Liver (tissue), 3 donors: ENCODE measurements around the gene TRIP13.

Experiments
- CTCF ChIP-seq: fragments of 150-350 bp; IDR thresholded peaks from 2 replicates; pipeline ENCODE4 v1.5.1; 2017; ENCODE audit warnings: improper control_type of control experiment, low read depth, low read length; ENCODE audit not compliant: missing input control
- EGR1 ChIP-seq, 2 donors: IDR thresholded peaks; 2 replicates each; pipeline ENCODE4 v1.6.1; 2016 to 2018; ENCODE audit warnings: antibody characterized with exemption in 2 of 2, low read depth in 2 of 2
- JUND ChIP-seq, 2 donors: IDR thresholded peaks; 2 replicates each; pipeline ENCODE4 v1.6.1; 2016; ENCODE audit warnings: antibody characterized with exemption in 2 of 2
- RAD21 ChIP-seq, 2 donors: IDR thresholded peaks; 2 replicates each; pipeline ENCODE4 v1.6.1; 2016; ENCODE audit warnings: antibody characterized with exemption in 2 of 2, mild to moderate bottlenecking in 2 of 2
- REST ChIP-seq: IDR thresholded peaks from 2 replicates; pipeline ENCODE4 v1.6.1; 2016; ENCODE audit warnings: antibody characterized with exemption, mild to moderate bottlenecking
- SP1 ChIP-seq: IDR thresholded peaks from 2 replicates; pipeline ENCODE4 v1.6.1; 2018; ENCODE audit warnings: antibody characterized with exemption, mild to moderate bottlenecking
- donor health status: healthy.
- donor health status: healthy.

- TF ChIP-seq CTCF: no peak
- no peak for TF ChIP-seq EGR1 (IDR thresholded peaks at IDR 0.05; ENCODE audit: low read depth in 2 of 2)
- TF ChIP-seq JUND (IDR thresholded peaks at IDR 0.05): no peak
- no peak for TF ChIP-seq SP1
- no peak for TF ChIP-seq REST
- no peak for TF ChIP-seq RAD21 (IDR thresholded peaks at IDR 0.05)
These were observed 73.6 kb downstream of the TRIP13 start for GRCh38 chr5:966345-966710.
